NCI-H345 treated with DMSO at 0.1 percent for 48 hours (cell line): ENCODE measurements around the gene RELN.
A peak's percentile ranks its signal among the peaks of the same experiment; 100 is the strongest.
"Not testable (repeated sequence)": the region's sequence is repeated elsewhere in the genome, so short reads cannot be mapped to it uniquely, and the experiment has no call there.

Experiments used
- DNase-seq: peaks from one replicate; lab custom pipeline; 2025; ENCODE audit not compliant: unreplicated experiment; lab: John Stamatoyannopoulos, UW

RELN gene

DNA sequence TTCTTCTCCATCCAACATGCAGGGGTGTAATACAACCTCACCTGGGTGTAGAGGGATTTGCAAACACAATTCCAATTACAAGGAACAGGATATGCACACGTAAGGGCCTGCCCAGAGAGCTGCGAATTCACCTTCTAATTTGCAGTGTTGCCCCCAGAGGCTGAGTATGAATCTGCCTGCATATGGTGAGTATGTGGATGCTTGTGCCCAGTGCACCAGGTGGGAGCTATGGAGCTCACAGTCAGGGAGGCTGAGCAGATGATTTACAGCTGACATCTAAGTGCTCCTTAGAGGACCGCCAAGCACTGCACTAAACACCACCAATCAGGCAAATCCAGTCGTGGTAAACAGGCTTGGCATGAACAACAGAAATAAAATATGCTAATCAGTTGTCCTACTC is 132.0 kb downstream of the RELN start:
- DNase-seq, result peak; percentile 80

GRCh38 chr7:103856929-103857328 is 132.5 kb downstream of the RELN start:
- no peak for DNase-seq

GRCh38 chr7:103855671-103856070 is 133.8 kb downstream of the RELN start:
- no peak for DNase-seq

- DNase-seq, result no peak
Measured at GRCh38 chr7:103854611-103855010, 134.8 kb downstream of the RELN start.

- DNase-seq, result no peak
Measured at GRCh38 chr7:103851357-103851756, 138.1 kb downstream of the RELN start.

GRCh38 chr7:103843689-103844480 is 145.6 kb downstream of the RELN start:
- no peak for DNase-seq

GRCh38 chr7:103833401-103833800 is 156.1 kb downstream of the RELN start:
- DNase-seq, result no peak

GRCh38 chr7:103832438-103832837 is 157.0 kb downstream of the RELN start:
- DNase-seq, result no peak

DNA sequence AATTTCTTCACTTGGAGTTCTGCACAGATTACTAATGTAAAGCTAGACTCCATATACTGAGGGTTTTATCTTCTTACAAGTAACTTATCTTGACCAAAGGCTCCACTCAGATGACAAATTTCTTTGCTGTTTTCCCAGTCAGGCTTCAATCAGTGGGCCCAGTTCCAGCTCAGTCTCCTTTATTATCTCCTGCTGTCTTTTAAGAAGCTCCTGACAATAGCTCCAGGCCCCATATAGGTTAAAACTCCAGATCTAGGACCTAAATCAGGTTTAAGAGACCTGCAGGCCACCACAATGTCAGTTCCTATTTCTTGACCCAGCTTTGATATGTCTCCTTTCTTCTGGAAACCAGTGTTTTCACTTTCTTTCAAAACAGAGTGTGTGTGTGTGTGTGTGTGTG is 165.2 kb downstream of the RELN start:
- DNase-seq, result no peak

DNA sequence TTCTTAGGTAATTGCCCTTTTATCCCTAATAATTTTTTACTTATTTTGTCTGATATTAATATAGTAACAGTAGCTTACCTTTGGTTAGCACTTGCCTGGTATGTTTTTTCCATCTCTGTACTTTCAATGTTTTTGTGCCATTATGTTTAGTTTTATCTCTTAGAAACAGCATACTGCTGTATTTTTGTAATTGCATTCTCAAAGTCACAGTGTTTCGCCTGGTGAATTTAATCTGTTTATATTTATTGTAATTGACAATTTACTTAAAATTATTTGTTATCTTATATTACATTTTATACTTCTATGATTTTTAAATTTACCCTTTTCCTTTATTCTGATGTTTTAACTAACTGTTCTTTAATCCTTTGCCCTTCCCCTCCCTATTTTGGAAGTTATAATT is 166.4 kb downstream of the RELN start:
- DNase-seq, result no peak

DNA sequence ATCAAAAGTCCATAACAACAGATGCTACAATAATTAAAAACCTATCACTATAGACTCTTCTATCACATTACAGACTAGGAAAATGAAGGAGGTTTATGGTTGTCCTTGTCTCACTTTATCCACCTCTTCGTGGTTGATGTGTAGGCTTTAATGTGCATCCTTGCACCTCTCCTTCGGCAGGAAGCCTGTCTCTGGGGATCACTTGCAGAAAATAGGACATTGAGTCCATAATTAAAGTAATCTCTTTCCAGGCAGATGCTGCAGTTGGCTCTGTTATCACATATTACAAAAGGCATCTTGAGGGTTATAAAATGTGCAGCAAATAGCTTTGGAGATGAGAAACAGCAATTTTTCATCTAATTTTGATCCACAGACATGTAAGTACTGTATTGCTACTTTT is 168.4 kb downstream of the RELN start:
- DNase-seq, result no peak

- not testable (repeated sequence) for DNase-seq
Measured at GRCh38 chr7:103815972-103816371, 173.5 kb downstream of the RELN start.

DNA sequence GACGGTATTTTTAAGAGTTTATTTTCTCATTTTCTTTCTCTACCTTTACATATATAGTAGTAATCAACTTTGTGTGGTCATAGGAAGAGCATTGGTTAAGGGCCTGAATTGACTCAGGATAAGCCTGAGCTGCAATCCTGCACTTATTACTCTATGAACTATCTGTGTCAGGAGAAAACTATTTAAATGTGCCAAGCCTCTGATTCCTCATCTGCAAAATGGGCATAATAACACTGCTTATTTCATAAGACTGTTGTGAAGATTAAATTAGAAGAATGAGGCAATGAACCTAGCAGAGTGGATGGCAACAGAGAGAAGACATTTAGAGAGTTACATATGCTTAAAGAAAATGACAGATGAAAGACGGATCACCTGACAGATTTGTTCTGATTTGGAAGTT is 175.5 kb downstream of the RELN start:
- no peak for DNase-seq

- DNase-seq, result no peak
Measured at GRCh38 chr7:103811997-103812396, 177.5 kb downstream of the RELN start.

DNA sequence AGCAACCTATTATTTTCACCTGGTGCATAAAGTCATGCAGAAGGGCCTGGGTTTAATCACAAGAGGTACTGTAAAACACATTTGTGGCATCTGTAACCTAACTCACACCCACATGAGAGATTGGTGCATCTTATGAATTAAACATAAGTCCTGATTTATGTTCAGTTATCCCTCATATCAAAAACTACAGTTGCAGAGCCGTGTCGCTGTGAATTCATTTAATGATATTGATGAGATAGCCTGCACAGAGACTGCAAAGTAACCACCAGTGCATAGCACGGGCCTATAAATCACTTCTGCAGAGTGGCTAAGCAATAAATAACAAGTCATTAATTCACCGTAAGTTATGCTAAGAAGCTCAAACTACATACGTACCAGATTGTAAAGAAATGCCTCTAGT is 178.2 kb downstream of the RELN start:
- no peak for DNase-seq

DNA sequence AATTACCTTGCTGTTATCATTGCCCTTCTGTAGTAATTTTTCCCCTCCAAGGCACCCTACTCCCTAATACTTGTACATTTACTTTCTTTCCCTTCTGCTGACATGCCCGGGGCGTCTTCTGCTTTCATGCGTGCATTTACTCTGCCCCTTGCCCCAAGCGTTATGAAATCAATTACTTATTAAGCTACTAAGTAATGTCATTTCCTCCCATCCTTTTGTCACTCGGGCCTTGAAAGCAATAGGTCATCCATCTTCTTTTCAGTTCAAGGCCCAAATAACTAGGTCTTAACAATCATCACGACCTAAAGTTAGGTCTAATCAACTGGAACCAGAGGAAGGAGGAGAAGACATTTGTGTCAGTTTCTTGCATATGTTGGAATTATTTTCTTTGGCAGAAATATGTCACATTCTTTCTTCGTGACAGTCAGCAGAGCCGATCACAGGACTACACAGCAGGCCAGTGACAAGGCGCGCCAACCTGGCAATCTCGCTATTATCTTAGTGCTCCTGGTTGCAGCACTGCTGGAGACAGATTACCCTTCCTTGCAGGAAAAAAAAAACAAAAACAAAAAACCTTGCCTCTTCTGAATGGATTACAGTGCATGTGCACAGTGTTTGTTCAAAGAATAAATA is 179.2 kb downstream of the RELN start:
- DNase-seq, result no peak

DNA sequence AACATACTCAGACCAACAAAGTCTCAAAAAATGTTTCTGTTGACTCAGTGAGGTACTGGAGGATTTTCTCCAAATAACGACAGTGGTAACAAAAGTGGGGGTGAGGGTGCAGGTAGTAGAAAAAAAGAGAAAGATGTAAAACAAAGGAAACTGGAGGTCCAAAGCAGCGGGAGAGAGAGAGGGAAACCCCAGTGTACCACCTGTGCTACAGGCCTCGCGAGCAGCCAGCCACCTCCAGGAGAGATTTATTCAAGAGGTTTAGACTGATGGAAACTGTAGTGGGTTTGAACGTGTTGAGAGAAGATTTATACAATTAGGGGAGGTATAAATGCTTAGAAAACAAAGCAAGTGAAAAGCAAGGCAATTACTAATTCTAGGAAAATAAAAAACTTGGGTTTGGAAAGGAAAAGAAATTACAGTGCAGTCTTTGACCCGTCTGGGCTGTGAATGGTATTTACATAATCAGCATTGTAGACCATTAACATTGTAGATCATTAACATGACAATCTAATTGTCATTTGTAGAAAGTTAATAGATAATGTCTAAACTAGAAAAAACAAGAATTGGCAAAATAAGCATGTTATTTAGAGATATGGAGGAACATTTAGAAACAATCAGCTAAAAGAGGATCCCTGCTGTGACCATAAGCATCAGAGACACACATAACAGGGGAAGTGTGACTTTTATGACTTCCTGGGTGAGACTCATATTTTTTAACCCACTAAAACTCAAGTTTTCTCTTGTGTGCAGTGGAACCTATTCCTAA is 180.0 kb downstream of the RELN start:
- no peak for DNase-seq

GRCh38 chr7:103805346-103805745 is 184.1 kb downstream of the RELN start:
- no peak for DNase-seq

DNA sequence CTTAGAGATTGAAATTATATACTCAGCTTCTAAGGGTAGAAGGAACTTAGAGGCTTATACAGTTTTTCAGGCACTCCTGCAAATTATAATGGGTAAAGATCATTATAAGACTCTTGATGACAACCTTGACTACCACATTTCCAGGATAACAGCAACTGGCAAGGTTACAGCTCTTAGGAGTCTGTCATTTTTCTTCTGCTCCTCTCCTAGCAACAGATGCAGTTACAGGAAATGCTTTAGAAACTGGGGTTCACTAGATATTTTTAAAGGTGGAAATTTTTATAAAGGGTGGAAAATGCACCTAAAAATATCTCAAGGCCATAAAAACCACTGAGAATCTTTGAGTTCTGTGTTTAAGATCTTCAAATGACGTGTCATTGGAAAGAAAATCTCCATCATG is 185.8 kb downstream of the RELN start:
- no peak for DNase-seq

- no peak for DNase-seq
Measured at GRCh38 chr7:103799298-103799697, 190.2 kb downstream of the RELN start.

GRCh38 chr7:103797647-103798307 is 191.7 kb downstream of the RELN start:
- no peak for DNase-seq
